Nephron progenitor cell (in vitro differentiated cells): Measurements from ENCODE around the gene TIAM1.
A peak's percentile ranks its signal among the peaks of the same experiment; 100 is the strongest.

ENCODE experiments used
- DNase-seq: peaks from one replicate; pipeline ENCODE4 v3.0.0; 2021
- H3K27ac Mint-ChIP-seq: 2 replicates; pipeline ENCODE4 v1.8.0; 2021; ENCODE audit warnings: mild to moderate bottlenecking, moderate library complexity, mixed read lengths
- H3K27me3 Mint-ChIP-seq: 2 replicates; pipeline ENCODE4 v1.8.0; 2021; ENCODE audit warnings: mild to moderate bottlenecking, low read depth, mixed read lengths; ENCODE audit not compliant: poor library complexity
- H3K36me3 Mint-ChIP-seq: 2 replicates; pipeline ENCODE4 v1.8.0; 2021; ENCODE audit warnings: low read depth, mixed read lengths
- H3K4me1 Mint-ChIP-seq: 2 replicates; pipeline ENCODE4 v1.8.0; 2021; ENCODE audit warnings: mixed read lengths
- H3K4me3 Mint-ChIP-seq: 2 replicates; pipeline ENCODE4 v1.8.0; 2021; ENCODE audit warnings: mild to moderate bottlenecking, moderate library complexity, mixed read lengths
- H3K9me3 Mint-ChIP-seq: 2 replicates; pipeline ENCODE4 v1.8.0; 2021; ENCODE audit warnings: mild to moderate bottlenecking, moderate library complexity, mixed read lengths
- TF ChIP-seq, protein P1 (sequence below): fragments of 200-600 bp; sonication (generic); IDR thresholded peaks from 2 replicates; pipeline ENCODE4 v1.5.0; 2021; ENCODE audit warnings: antibody characterized with exemption

Gene TIAM1

DNA sequence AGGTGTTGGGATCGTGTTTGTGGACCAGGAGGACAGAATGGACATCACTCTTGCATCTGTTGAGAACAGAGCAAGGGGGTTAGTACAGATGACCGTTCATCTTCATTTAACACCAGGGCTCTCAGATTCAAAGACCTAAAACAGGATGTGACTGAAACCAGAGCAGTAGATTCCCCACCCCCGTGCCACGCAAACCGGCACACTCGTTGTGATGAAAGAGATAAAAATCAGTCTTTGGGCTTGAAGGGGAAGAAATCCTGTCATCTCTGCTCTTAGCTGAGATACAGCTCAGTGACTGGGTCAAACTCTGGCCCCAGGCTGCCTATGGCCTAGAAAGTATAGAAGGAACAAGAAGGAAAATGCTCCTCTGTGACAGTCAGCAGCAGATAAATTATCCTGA is 159.6 kb downstream of the TIAM1 start:
- Mint-ChIP-seq H3K27ac (peak overlapping the region; percentile 85), H3K4me3 (no peak overlapping the region), H3K9me3 (no peaks in the 10 kb centered on the region), H3K27me3 (no peaks in the 10 kb centered on the region), H3K36me3 (peaks cover 51% of the 10 kb centered on the region), H3K4me1 (peaks cover 41% of the 10 kb centered on the region)
- TF ChIP-seq, protein P1, sequence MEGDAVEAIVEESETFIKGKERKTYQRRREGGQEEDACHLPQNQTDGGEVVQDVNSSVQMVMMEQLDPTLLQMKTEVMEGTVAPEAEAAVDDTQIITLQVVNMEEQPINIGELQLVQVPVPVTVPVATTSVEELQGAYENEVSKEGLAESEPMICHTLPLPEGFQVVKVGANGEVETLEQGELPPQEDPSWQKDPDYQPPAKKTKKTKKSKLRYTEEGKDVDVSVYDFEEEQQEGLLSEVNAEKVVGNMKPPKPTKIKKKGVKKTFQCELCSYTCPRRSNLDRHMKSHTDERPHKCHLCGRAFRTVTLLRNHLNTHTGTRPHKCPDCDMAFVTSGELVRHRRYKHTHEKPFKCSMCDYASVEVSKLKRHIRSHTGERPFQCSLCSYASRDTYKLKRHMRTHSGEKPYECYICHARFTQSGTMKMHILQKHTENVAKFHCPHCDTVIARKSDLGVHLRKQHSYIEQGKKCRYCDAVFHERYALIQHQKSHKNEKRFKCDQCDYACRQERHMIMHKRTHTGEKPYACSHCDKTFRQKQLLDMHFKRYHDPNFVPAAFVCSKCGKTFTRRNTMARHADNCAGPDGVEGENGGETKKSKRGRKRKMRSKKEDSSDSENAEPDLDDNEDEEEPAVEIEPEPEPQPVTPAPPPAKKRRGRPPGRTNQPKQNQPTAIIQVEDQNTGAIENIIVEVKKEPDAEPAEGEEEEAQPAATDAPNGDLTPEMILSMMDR, result no peak
- DNase-seq, result no peak

DNA sequence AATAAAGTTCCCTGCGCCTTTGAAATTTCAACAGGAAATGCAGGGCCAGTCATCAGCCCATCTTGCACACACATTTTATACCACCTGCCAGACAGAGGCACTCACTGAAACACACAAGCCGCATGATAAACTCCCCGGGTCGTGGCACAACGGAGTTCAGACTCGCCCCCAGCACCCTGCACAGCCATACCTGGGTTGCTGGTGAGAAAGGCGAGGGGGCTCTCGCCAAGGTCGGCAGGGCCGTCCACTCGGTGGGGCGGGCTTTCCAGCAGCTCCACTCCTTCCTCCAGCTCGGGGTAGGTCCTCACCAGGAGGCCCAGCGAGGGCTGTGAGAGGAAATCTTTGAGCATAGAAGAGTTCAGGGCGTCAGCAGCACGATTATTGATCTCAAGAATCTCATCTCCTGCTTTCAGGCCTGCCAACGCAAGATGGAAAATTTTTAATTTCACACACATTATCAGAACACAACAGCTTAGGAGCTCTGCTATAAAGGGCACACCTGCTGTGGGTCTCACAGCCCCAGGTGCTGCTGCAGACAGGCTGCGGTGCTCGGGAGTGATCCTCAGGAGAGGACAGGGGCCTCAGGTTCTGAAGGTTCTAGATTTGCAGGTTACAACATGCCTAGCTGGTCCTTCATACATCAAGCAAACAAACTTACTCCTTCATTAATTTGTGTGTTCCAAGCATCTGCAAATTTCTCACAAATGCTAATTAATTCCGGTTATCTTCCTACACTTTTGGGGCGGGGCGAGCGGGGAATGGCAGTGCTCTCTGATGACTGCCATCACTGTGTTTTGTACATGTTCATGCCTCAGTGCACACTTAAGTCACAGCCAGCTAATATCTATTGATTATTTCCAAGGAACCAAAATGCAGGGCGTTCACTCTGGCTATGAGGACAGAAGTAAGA is 161.6 kb downstream of the TIAM1 start:
- Mint-ChIP-seq H3K9me3 (no peaks in the 10 kb centered on the region), H3K4me3 (no peak overlapping the region), H3K27ac (peak overlapping the region; percentile 54), H3K27me3 (no peaks in the 10 kb centered on the region), H3K4me1 (peaks cover 35% of the 10 kb centered on the region), H3K36me3 (peaks cover 42% of the 10 kb centered on the region)
- TF ChIP-seq, protein P1, result no peak
- no peak for DNase-seq

DNA sequence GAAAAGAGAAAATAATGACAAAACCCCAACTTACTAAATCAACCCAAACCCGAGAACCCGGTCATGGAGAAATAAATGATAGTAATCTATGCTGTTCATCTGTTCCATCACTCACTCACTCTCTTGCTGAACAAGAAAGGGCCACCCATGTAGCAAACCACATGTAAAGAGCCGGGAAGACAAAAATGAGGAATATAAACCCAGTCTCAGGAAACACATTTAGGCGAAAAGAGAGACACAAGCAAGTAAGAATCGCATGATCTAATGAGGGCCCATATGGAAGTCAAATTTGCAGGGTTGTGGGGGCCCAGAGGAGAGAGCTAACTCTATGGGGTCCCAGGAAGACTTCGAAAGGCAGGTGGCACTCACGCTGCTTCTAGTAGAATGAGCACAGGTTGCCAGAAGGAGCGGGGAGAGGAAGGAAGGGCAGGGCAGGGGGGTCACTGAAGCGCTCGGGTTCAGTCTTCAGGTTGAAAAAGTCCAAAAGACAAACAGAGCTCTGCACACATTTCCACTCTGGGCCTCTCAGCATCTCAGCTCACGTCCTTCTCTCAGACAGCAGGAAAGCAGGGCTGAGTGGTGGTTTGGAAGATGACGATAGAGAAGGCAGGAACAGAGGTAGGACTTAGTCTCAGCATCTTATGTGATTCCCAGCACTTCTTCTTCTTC is 162.8 kb downstream of the TIAM1 start:
- H3K27ac Mint-ChIP-seq, result peak overlapping the region; percentile 9
- no peak for DNase-seq
- TF ChIP-seq, protein P1, result no peak
- no peaks in the 10 kb centered on the region for H3K27me3 Mint-ChIP-seq
- H3K36me3 Mint-ChIP-seq, result peaks cover 39% of the 10 kb centered on the region
- no peaks in the 10 kb centered on the region for H3K9me3 Mint-ChIP-seq
- H3K4me3 Mint-ChIP-seq, result no peak overlapping the region
- H3K4me1 Mint-ChIP-seq, result peaks cover 35% of the 10 kb centered on the region

DNA sequence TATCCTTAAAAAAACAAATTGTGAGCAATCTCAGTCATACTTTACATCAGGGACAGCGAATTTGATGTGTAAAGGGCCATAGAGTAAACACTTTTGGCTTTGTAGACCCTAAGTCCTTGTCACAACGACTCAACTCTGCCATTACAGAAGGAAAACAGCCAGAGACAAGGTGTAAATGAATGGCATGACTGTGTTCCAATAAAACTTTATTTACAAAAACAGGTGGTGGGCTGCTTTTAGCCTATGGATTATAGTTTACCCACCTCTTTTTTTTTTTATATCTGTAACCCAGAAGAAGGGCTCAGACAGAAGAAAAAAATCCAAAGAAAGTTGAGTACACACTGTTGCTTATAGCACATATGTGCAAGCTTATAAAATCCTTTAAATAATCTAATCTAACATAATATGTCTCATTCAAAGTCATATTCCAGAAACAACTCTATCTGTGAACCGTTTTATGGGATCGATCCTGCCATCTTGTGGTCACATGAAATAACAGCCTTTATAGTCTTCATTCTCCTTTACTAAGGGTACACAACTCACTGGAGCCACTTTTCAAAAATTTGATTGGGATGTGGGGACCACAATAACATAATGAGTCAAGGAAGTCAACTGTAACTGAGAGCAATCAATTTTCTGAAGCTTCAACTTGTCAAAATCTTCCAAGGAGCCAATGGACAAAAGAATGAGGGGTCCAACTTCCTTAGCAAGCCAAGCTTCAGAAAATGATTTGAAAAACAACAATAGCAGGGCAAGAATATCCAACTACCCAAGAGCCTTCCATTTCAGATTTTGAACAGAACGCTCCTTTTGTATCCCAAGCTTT is 163.6 kb downstream of the TIAM1 start:
- DNase-seq, result no peak
- H3K9me3 Mint-ChIP-seq, result no peaks in the 10 kb centered on the region
- TF ChIP-seq, protein P1, result peak; percentile 59
- H3K27me3 Mint-ChIP-seq, result no peaks in the 10 kb centered on the region
- H3K36me3 Mint-ChIP-seq, result peaks cover 39% of the 10 kb centered on the region
- H3K4me1 Mint-ChIP-seq, result peaks cover 29% of the 10 kb centered on the region
- H3K27ac Mint-ChIP-seq, result peak overlapping the region; percentile 9
- H3K4me3 Mint-ChIP-seq, result no peak overlapping the region

DNA sequence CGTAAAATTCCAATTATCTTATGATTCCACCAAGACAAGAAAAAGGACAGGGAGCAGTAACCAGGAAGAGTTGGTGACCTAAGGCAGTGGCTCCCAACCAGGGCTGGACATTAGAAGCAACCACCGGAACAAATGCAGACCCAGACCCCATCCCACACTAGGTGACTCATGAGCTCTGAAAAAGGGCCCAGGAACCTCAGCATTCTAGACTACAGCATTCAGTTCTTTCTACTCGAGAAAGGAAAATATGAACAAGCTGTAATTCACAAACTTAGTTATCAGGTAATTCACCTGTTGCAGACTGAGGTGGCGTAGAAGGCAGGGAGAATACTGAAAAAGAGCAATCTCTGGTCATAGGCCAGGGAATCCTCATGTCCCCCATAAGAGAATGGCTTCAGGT is 167.3 kb downstream of the TIAM1 start:
- TF ChIP-seq, protein P1, result no peak
- DNase-seq, result no peak
- Mint-ChIP-seq H3K4me3 (no peak overlapping the region), H3K9me3 (no peaks in the 10 kb centered on the region), H3K27ac (no peak overlapping the region), H3K4me1 (peaks cover 38% of the 10 kb centered on the region), H3K27me3 (no peaks in the 10 kb centered on the region), H3K36me3 (peaks cover 21% of the 10 kb centered on the region)
